HG03571 (cell line): ENCODE results near the gene PHKA2.
"Not testable (repeated sequence)": the region's sequence is repeated elsewhere in the genome, so short reads cannot be mapped to it uniquely, and the experiment has no call there.

Experiments
- ATAC-seq: cut with Tn5 transposase; IDR thresholded peaks from one replicate; pipeline ENCODE4 v1.9.1; 2021; ENCODE audit not compliant: unreplicated experiment

PHKA2 gene

DNA sequence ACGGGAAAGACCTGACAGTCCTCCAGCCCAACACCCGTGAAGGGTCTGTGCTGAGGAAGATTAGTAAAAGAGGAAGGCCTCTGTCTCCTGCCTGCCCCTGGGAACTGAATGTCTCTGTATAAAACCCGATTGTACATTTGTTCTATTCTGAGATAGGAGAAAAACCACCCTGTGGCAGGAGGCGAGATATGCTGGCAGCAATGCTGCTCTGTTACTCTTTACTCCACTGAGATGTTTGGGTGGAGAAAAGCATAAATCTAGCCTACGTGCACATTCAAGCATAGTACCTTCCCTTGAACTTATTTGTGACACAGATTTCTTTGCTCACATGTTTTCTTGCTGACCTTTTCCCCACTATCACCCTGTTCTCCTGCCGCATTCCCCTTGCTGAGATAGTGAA lies 3.7 kb downstream of the PHKA2 start:
- not testable (repeated sequence) for ATAC-seq

DNA sequence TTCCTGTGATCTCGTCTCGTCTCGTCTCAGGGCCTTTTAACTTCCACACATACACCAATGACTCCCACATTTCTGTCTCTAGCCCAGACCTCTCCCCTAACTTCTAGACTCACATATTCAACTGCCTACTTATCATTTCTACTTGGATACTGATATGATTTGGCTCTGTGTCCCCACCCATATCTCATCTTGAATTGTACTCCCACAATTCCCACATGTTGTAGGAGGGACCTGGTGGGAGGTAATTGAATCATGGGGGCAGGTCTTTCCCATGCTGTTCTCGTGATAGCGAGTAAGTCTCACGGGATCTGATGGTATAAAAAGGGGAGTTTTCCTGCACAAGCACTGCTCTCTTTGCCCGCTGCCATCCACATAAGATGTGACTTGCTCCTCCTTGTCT lies 8.9 kb downstream of the PHKA2 start:
- no peak for ATAC-seq

DNA sequence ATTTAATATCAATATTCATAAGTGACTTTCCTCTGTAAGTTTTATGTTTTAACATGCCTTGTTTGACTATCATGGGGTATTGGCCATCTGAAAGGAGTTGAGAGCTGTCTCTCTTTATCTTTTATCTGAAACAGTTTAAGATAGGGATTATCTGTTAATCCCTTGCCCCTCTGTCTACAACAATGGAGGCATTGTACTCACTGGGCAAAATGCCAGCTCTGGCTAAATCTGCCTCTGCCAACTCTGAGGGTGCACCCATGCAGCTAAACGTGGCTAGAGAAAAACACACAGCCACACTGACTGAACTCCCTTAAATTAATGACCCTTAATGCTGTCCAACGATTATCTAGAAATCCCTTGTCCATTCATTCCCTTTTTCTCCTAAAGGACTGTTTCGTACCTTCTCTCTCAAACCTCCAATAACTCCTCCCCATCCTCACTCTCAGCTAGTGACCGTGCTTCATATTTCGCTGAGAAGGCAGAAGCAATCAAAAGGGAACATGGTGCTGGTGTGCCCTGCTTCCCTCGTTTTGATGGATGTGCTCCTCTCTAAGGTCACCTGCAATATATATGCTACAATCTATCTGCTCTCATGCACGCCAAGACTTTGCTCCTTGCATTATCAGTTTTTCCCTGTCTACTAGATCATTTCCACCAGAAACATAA lies 10.3 kb downstream of the PHKA2 start:
- no peak for ATAC-seq

DNA sequence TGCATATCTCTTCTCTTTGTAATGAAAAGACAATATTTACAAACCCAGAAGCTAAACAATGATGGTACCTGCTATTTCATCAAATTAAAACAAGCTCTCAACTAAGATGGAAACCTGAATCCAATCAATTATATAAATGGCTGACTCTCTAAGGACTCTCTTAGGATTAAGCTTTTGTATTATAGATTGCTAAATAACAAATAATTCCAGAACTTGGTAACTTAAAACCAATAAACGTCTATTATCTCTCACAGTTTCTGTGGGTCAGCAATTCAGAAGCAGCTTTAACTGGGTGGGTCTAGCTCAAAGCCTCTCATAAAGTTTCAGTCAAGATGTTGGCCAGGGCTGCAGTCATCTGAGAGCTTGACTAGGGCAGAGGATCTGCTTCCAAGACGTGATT lies 12.4 kb downstream of the PHKA2 start:
- ATAC-seq, result no peak

DNA sequence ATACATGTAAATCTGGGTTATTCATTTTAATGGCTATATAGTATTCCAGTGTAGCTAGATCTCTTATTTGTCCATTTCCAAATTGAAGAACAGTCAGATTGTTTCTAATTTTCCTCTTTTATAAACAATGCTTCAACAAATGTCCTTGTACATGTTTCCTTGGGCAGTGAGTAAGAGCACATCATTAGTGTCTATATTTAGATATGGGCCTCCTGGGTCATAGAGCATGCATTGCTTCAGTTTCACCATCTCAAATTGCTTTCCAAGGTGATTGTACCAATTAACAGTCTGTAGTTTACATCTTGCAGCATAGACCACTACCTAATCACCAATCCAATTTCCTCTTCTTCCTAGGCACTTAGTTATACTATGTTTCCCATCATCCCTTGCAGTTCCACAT lies 13.4 kb downstream of the PHKA2 start:
- ATAC-seq, result no peak

DNA sequence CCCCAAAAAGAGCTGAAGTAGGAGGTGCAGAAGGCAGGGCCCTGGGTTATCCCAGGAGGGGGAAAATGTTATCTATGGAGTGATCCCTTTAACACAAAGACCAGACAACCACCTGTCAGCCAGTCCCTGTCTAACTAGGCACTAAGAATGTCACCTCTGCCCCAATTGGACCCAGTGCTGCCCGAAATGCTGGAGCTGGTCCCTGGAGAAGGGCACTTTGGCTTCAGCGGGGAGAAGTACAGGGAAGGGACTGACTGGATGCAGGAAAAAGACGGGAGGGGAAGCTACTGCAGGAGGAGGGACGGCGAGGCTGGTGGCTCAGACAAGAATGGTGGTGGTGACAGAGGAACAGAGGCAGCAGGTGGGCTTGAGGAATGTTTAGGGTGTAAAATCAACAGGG lies 17.3 kb downstream of the PHKA2 start:
- no peak for ATAC-seq

DNA sequence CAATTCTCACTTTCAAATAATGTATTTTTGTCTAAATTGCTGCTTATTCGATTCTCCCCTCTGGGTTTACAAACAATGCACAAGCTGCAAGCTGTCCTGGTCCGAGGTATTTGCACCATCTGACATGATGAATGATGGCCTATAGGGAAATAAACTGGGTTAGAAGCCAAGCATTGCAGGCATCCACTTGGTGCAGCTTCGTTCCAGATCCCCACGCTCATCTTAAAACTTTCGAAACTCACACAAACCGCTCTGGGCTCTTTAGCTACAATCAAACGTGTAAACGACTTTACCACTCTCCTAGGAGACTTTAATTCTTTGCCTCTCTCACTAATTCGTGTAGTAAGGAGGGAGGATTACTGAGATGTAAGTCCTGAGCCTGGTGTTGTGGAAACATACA lies 19.0 kb downstream of the PHKA2 start:
- no peak for ATAC-seq

DNA sequence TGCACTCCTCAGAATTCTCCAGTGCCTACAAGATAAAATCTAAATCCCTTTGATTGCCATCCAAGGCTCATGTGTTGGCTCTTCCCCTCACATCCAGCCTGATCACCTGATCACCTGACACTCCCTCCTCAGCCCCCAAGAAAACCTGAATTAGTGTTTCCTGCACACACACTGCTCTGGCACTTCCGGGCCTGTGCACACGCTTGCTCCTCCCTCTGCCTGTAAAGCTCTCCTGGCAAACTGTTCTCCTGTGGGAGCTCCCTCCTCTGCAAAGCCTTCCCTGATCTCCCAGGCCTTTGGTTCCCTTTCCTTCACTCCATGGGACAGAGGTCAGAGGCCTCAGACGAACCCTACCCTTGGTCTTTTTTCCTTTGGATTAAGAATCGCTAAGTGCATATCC lies 19.9 kb downstream of the PHKA2 start:
- ATAC-seq, result no peak

DNA sequence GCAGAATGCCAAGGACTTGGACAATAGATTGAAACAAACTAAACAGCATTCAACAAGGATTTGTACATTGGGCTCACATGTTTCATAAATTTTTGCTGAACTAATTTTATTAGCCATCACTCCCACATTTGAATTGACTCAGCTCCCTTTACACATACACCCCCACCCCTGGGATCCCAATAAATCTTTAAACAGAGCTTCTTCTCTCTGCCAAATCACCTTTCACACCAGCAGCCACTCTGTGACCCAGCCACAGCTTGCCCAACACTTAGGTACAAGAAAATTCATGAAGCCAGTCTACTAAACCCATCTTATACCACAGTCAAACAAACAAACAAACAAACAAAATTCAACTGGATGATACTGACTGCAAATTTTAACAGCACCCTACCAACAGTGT lies 21.6 kb downstream of the PHKA2 start:
- no peak for ATAC-seq

DNA sequence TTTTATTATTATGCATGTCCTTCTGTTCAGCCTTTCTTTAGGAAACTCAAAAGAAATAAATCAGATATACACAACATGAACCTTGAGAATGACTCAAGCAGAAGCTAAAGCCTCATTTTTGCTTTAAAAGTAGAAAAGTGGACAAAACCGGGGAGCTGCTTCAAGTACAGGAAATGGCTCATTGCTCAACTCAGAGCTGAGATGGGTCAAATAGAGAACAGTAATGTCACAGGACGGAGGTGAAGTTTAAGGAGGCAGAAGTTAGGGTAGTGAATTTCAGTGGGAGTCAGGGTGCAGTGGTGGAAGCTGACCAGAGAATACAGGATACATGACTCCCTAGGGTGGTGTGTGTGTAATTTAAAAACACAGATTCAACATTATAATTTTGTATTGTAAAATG lies 22.2 kb downstream of the PHKA2 start:
- no peak for ATAC-seq

DNA sequence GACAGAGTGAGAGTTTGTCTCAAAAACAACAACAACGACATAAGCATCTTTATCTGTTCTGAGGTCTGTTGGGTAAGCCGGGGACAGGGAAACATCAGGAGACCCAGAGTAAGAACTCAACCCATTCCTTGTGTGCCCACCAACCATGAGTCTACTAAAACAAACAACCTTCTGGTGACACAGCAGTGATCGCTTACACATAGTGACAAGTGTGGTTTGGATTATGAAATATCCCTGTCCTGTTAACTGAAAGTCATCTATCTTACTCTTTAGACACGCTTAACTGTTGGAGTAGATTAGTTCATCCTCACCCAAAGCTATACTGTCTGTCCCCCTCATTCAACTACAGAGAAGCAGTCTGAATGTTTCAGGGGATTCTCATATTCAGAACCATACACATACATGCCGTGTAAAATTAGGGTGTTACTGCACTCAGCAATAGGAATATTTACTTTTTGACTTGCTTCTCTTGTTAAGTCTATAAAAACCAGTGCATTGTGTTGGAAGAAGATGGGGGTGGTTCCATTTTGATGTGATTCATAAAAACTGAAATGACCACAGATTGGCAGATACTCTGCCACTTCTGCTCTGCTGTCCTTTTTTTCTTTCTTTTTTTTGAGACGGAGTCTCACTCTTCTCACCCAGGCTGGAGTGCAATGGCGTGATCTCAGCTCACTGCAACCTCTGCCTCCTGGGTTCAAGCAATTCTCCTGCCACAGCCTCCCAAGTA lies 27.4 kb downstream of the PHKA2 start:
- no peak for ATAC-seq

DNA sequence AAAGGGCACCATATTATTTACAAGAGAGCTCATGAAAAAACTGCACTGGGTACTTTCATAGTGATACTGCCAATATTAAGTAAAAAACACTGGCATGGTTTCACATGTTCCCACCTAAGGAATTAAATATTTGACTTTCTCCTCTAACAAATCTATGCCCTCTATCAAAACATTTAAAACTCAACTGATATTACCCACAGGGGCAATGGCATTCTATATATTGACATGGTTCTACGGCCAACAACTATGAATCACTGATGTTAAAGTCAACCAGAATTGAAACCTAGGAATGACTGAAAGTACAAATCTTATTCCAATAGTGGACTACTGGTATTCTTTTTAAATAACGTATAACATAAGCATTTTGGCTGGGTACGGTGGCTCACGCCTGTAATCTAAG lies 28.2 kb downstream of the PHKA2 start:
- no peak for ATAC-seq

DNA sequence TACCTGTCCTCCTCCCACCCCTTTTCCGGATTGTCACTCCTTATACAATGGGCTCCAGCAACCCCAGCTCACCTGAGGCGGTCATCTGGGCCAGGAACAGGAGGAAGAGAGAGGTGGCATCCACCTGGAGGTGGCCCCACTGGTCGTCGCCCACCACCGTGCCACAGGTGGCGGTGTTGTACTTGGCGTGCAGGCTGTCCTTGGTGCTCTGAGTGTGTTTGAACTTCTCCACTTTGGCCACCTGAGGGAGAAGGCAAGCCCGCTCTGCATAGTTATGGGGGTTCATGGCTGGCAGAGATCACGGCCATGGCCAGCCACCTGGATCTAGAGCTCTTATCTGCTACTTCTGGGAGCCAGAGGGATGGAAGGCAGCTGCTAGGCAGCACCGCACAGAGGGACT lies 32.9 kb downstream of the PHKA2 start:
- no peak for ATAC-seq

DNA sequence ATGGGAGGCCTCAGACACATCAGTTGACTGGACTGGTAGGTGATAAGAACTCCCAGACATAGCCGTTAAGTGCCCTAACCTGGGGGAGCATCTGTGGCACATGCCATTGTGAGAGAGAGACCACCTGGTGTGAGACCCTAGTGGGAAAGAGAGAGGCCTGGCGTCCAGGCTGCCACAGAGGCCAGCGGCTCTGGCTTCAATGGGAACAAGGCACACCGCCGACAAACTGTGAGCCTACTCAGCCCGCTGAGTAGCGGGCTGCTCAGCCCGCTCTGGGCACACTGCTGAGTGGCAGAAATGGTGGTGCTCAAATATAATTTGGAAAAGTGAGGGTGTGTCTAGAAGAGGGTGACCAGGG lies 34.0 kb downstream of the PHKA2 start:
- ATAC-seq, result no peak

DNA sequence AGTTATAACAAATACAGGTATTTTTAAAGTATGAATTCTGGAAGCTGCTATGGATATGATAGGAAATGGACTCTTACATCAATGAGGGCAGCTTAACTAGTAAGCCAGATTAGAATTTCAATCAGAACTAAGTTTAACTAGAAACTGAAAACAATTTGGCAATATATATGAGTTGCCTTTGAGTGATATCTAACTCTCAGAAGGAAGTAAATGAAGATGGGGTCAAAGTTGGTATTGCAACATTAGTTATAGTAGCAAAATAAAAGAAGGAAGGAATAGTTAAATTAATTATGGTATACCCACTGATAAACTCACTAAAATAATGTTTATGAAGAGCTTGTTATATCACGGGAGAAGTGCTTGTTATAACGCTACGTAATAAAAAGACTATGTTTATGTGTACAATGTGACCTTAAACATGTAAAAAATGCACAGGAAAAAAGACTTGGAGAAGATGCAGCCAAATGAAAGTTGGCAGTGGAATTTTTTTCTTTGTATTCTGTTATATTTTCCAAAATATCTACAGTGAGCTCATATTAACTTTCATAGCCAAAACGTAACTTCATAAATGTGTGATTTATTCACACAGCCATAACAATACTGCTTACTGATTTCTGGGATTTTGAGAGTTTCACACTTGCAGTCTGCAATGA lies 34.5 kb downstream of the PHKA2 start:
- no peak for ATAC-seq

DNA sequence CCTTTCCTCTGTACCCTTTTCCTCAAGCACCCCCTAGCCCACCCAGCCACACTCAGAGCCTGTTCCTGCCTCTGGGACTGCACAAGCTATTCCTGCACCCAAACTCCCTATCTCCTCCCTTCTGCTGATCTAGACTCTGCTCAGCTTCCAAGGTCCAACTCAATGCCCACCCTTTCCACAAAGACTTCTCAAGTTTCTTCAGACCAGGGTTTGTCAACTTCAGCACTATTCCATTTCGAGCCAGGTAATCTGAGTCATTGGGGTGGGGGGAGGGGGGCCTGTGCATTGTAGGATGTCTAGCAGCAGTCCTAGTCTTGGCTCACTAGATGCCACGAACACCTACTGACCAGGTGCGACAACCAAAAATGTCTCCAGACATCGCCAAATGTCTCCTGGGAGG lies 37.3 kb downstream of the PHKA2 start:
- no peak for ATAC-seq

DNA sequence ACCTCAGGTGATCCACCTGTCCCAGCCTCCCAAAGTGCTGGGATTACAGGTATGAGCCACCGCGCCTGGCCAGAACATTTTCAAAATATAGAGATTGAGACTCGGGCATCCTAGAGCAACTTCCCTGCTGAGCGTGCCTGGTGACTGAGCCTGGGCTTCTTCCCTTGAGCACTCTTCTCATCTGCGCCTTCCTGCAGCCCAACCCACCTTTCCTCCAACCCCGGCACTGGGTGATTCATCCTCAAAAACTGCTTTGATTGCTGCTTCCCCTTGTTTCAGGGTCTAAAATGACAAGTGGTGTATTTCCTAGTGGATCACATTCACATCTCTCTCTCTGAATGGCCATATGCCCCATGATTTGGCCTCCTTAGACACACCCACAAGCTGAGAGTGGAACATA lies 37.8 kb downstream of the PHKA2 start:
- no peak for ATAC-seq

DNA sequence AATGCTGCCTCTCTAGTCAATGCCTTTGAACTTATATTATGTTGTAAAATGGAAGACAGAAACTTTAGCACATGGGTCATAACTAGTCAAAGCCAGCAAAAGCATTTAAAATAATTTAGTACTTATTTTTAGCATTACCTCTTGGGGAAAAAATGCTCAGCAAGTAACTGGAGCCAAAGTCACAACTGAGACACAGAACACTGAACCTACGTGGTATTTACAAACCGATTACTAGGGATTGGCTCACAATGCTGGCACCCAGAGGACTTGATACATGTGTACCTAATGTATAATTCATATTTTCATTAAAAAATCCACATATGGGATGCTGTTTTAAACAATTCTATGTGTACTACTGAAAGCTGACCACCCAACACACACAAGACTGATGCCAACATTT lies 38.4 kb downstream of the PHKA2 start:
- ATAC-seq, result no peak

DNA sequence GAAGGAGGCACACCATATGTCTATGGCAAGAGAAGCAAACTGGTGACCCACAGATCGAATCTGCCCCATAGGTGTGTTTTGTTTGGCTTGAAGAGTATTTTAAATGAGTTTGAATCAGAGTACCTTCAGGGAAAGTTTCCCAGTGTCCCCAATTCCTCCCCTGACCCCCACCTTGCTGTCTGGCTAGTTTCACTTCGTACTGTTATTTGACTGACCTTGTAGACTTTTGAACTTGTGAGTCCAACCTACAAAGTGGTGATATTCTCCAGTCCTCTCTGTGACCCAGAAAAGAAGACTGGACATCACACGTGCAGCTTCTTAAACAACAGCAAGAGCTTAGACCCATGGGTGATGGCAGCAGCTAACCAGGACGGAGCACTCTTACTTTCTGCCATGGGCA lies 39.4 kb downstream of the PHKA2 start:
- ATAC-seq, result no peak

DNA sequence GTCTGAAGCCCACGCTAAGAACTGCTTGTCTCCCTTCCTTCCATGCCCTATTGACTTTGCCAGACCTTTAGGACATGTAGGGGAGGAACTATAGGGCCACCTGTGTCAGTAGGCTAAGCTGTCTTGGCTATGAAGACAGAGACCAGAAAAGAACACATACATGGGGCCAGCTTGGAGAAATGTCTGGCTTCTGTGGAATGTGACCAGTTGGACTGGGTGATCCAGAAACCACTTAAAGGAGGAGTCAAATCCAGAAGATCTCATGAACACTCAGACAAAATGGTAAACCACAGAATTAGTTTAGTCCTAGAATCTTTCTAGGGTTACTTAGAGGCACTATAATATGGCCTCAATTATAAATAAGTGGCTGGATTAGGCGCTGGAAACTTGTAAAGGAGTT lies 42.0 kb downstream of the PHKA2 start:
- ATAC-seq, result no peak

DNA sequence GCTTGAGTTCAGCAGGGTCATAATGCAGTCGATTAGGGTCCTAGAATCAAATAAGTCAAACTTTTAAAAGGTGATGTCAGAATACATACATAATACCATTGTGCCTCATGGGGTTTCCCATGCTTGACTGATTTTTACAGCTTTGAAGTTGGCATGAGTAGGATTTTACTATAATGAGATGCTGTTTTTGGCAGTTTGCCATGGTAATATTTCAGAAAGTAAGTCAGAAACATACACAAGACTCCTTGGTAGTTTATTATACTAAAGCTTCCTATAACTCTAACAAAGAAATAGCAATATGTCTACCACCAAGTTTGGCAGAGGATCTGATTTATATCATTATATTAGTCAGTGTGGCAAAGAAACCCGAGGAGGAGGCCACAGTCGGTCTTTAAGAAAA lies 45.2 kb downstream of the PHKA2 start:
- no peak for ATAC-seq

DNA sequence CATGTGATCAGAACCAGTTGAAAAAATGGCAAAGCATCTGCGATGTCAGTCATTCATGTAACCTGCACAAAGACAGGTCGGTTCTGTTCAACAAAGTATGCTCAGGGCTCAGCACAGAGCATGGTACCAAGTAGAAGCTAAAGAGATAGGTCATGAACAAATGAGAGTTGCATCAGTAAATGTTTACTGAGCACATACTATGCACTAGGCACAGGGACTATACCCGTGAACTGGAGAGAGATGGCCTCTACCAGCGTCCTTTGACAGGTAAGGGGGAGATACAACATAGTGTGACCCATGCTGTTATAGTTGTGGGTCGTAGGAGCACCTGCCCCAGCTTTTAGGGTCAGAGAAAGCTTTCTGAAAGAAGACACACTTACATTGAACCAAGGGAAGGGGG lies 46.7 kb downstream of the PHKA2 start:
- no peak for ATAC-seq

DNA sequence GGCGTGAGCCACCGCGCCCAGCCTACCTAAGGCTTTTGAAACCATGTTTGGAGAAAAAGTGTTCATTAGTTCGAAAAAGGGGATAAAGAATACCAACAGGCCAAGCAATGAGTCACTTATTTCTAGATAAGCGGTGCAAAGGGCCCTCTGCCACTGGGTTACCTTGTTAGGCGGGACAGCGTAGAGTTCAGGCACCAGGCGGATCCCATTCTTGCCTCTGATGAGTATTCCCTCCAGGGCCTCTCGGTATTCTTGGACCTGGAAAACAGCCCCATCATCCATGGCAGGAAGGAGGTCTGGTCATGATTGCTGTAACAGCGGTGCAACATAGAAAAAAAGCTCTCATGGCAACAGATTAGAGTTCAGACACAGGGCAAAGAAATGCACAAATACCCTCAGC lies 48.0 kb downstream of the PHKA2 start:
- ATAC-seq, result no peak
